ENCODE results near the gene RGL1. TPM values are rescaled to one million over a fixed set of nuclear protein-coding genes. Genes with fewer than 3 reads are reported as not detected.

RGL1 gene
- total and polyA plus RNA-seq, 9 of the 15 experiments (the other 6 are each of a cell fraction or from before 2014, with no cell fraction given) = under 0.01 to 0.07 (median 0.04) TPM

DNA sequence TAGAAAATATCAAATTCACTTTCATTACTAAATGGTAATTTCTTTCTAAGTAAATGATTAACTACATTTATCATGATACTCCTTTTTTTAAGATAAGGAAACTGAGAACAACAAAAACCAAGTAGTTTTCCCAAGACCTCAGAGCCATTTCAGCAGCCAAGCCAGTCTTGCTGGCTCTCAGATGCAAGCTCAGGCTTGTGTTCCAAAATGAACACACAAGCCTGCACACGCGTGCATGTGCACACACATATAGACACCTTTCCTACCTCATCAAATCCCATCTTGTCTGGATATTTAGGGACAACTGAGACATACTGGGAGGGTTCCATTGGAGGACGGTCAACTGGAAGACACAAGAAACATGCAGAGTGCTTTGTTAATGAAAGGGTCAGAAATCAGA, 149.6 kb downstream of the RGL1 start (continued):
- TF ChIP-seq YY1 (IDR thresholded peaks at IDR 0.05; ENCODE audit: borderline replicate concordance in 1 of 3, control insufficient read depth in 1 of 3, extremely low read depth in 1 of 3, insufficient read depth in 3 of 3, insufficient read length in 1 of 3, insufficient replicate concordance in 2 of 3, low read depth in 1 of 3, low read length in 2 of 3) = no peak
- TF ChIP-seq FOXK1 (CRISPR knock-in tag; IDR thresholded peaks at IDR 0.05; ENCODE audit: borderline replicate concordance) = no peak
- no peak for TF ChIP-seq ZSCAN29 (IDR thresholded peaks at IDR 0.05)
- TF ChIP-seq, protein P1, sequence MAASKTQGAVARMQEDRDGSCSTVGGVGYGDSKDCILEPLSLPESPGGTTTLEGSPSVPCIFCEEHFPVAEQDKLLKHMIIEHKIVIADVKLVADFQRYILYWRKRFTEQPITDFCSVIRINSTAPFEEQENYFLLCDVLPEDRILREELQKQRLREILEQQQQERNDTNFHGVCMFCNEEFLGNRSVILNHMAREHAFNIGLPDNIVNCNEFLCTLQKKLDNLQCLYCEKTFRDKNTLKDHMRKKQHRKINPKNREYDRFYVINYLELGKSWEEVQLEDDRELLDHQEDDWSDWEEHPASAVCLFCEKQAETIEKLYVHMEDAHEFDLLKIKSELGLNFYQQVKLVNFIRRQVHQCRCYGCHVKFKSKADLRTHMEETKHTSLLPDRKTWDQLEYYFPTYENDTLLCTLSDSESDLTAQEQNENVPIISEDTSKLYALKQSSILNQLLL (CRISPR knock-in tag; IDR thresholded peaks at IDR 0.05; ENCODE audit: borderline replicate concordance) = no peak
- TF ChIP-seq MIER1 (IDR thresholded peaks at IDR 0.05; ENCODE audit: low read depth) = no peak
- TF ChIP-seq, protein P2, sequence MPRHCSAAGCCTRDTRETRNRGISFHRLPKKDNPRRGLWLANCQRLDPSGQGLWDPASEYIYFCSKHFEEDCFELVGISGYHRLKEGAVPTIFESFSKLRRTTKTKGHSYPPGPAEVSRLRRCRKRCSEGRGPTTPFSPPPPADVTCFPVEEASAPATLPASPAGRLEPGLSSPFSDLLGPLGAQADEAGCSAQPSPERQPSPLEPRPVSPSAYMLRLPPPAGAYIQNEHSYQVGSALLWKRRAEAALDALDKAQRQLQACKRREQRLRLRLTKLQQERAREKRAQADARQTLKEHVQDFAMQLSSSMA (CRISPR knock-in tag; IDR thresholded peaks at IDR 0.05) = no peak
- no peak for TF ChIP-seq STAG1 (CRISPR knock-in tag; IDR thresholded peaks at IDR 0.05; ENCODE audit: borderline replicate concordance)

All from K562 (cell line).